PC-9 (cell line): Measurements from ENCODE around the gene CCNG1.

Experiments used
- CTCF ChIP-seq: fragments of 200-600 bp; sonication (generic); conservative IDR thresholded peaks from 2 replicates; pipeline ENCODE4 v1.6.1; 2017; ENCODE audit warnings: mixed run types, antibody characterized with exemption, mild to moderate bottlenecking, moderate library complexity
- EZH2 ChIP-seq: fragments of 200-600 bp; sonication (generic); IDR thresholded peaks from 2 replicates; pipeline ENCODE4 v1.8.0; 2017; ENCODE audit warnings: antibody characterized with exemption, low read depth

GRCh38 chr5:163475411-163475810 lies 38.0 kb downstream of the CCNG1 start:
- TF ChIP-seq EZH2 (no peak), CTCF (no peak)
